GOT3 (cell line): ENCODE measurements around the gene COL8A1.

ENCODE experiments used
- DNase-seq: peaks from one replicate; lab custom pipeline; 2025; ENCODE audit warnings: mixed read lengths; lab: John Stamatoyannopoulos, UW

Gene COL8A1

GRCh38 chr3:99670556-99670950 lies 32.2 kb downstream of the COL8A1 start:
- no peak for DNase-seq

GRCh38 chr3:99674086-99674789 lies 35.8 kb downstream of the COL8A1 start:
- no peak for DNase-seq

- DNase-seq = no peak
Measured at GRCh38 chr3:99678023-99678422, 39.6 kb downstream of the COL8A1 start.

GRCh38 chr3:99678896-99679295 lies 40.5 kb downstream of the COL8A1 start:
- no peak for DNase-seq

- no peak for DNase-seq
Measured at GRCh38 chr3:99681512-99681911, 43.1 kb downstream of the COL8A1 start.

- no peak for DNase-seq
Measured at GRCh38 chr3:99681976-99682375, 43.6 kb downstream of the COL8A1 start.

GRCh38 chr3:99683465-99683864 lies 45.1 kb downstream of the COL8A1 start:
- no peak for DNase-seq

- no peak for DNase-seq
Measured at GRCh38 chr3:99683876-99684275, 45.5 kb downstream of the COL8A1 start.

GRCh38 chr3:99684644-99685043 lies 46.2 kb downstream of the COL8A1 start:
- no peak for DNase-seq

GRCh38 chr3:99686469-99686868 lies 48.1 kb downstream of the COL8A1 start:
- no peak for DNase-seq

- no peak for DNase-seq
Measured at GRCh38 chr3:99686955-99687612, 48.7 kb downstream of the COL8A1 start.

GRCh38 chr3:99690761-99691369 lies 52.5 kb downstream of the COL8A1 start:
- no peak for DNase-seq

- DNase-seq = no peak
Measured at GRCh38 chr3:99693636-99694035, 55.2 kb downstream of the COL8A1 start.

GRCh38 chr3:99696497-99696896 lies 58.1 kb downstream of the COL8A1 start:
- DNase-seq = no peak

GRCh38 chr3:99697250-99697649 lies 58.9 kb downstream of the COL8A1 start:
- DNase-seq = no peak

- no peak for DNase-seq
Measured at GRCh38 chr3:99698932-99699331, 60.5 kb downstream of the COL8A1 start.

GRCh38 chr3:99699841-99700240 lies 61.4 kb downstream of the COL8A1 start:
- DNase-seq = no peak

GRCh38 chr3:99700631-99701268 lies 62.4 kb downstream of the COL8A1 start:
- no peak for DNase-seq

GRCh38 chr3:99702953-99703943 lies 64.9 kb downstream of the COL8A1 start:
- no peak for DNase-seq

- DNase-seq = no peak
Measured at GRCh38 chr3:99704417-99704816, 66.0 kb downstream of the COL8A1 start.

GRCh38 chr3:99706410-99706809 lies 68.0 kb downstream of the COL8A1 start:
- no peak for DNase-seq
